Measurements from ENCODE around the gene FHIP2A.
"Not testable (repeated sequence)": the region's sequence is repeated elsewhere in the genome, so short reads cannot be mapped to it uniquely, and the experiment has no call there.

Gene FHIP2A

DNA sequence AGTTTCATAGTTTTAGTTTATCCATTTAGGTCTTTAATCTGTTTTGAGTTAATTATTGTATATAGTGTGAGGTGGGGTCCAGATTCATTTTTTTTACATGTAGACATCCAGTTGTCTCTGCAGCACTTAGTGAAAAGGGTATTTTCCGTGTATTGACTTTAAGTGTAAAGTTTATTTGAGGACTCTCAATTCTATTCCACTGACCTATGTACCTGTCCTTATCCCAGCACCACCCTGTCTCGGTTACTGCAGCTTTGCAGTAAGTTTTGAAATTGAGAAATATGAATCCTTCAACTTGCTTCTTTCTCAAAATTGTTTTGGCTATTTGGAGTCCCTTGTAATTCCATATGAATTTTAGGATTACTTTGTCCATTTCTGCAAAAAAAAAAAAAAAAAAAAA lies 29.8 kb downstream of the FHIP2A start:
- Histone ChIP-seq H3K4me3 (ENCODE audit: low read depth, low read length) (no peak overlapping the region), H3K4me1 (no peaks in the 10 kb centered on the region), H3K36me3 (peaks cover 37% of the 10 kb centered on the region), H3K27me3 (no peaks in the 10 kb centered on the region), H3K9me3 (no peaks in the 10 kb centered on the region)
- no peak for DNase-seq
- TF ChIP-seq, protein P1, sequence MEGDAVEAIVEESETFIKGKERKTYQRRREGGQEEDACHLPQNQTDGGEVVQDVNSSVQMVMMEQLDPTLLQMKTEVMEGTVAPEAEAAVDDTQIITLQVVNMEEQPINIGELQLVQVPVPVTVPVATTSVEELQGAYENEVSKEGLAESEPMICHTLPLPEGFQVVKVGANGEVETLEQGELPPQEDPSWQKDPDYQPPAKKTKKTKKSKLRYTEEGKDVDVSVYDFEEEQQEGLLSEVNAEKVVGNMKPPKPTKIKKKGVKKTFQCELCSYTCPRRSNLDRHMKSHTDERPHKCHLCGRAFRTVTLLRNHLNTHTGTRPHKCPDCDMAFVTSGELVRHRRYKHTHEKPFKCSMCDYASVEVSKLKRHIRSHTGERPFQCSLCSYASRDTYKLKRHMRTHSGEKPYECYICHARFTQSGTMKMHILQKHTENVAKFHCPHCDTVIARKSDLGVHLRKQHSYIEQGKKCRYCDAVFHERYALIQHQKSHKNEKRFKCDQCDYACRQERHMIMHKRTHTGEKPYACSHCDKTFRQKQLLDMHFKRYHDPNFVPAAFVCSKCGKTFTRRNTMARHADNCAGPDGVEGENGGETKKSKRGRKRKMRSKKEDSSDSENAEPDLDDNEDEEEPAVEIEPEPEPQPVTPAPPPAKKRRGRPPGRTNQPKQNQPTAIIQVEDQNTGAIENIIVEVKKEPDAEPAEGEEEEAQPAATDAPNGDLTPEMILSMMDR (IDR thresholded peaks at IDR 0.05; ENCODE audit: low read depth, low read length) = no peak

DNA sequence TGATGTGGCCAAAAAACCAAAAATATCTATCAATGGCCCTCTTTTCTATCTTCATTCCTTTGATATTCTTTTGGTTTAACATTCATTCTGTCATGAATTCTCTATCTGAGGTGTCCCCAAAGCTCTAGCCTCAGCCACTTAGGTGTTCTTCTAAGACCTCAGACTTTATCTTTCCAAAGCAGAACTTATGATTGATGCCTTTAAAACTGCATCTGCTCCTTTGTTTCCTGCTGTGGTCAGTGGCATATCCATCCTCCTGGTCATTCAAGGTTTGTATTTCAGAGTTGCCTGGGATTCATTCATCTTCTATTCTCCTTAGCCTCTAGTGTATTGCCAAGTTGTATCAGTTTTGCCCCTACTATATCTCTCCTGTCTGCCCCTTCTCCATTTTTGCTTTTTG lies 30.6 kb downstream of the FHIP2A start:
- no peaks in the 10 kb centered on the region for H3K27me3 ChIP-seq
- H3K4me1 ChIP-seq = no peaks in the 10 kb centered on the region
- H3K4me3 ChIP-seq (ENCODE audit: low read depth, low read length) = no peak overlapping the region
- TF ChIP-seq, protein P1 (IDR thresholded peaks at IDR 0.05; ENCODE audit: low read depth, low read length) = no peak
- peaks cover 40% of the 10 kb centered on the region for H3K36me3 ChIP-seq
- no peak for DNase-seq
- no peaks in the 10 kb centered on the region for H3K9me3 ChIP-seq

DNA sequence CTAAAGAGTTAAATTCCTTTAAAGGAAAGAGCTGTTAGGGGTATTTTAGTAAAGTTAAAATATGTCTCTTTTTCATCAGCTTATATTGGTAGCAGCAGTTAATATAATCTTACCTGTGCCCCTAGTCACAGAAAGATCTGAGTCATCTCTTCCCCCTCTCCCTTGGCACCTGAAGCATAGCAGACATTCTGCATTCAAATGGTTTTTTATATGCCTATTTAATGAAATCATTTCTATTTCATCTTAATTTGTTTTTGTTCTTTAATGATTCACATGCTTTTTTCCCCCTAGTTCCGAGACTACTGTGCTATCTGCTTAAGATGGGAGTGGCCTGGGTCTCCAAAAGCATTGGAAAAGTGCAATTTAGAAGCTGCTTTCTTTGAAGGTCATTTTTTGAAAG lies 33.3 kb downstream of the FHIP2A start:
- Histone ChIP-seq H3K4me1 (no peaks in the 10 kb centered on the region), H3K9me3 (no peaks in the 10 kb centered on the region), H3K27me3 (no peaks in the 10 kb centered on the region), H3K4me3 (ENCODE audit: low read depth, low read length) (no peak overlapping the region), H3K36me3 (peaks cover 26% of the 10 kb centered on the region)
- no peak for DNase-seq
- TF ChIP-seq, protein P1 (IDR thresholded peaks at IDR 0.05; ENCODE audit: low read depth, low read length) = no peak

DNA sequence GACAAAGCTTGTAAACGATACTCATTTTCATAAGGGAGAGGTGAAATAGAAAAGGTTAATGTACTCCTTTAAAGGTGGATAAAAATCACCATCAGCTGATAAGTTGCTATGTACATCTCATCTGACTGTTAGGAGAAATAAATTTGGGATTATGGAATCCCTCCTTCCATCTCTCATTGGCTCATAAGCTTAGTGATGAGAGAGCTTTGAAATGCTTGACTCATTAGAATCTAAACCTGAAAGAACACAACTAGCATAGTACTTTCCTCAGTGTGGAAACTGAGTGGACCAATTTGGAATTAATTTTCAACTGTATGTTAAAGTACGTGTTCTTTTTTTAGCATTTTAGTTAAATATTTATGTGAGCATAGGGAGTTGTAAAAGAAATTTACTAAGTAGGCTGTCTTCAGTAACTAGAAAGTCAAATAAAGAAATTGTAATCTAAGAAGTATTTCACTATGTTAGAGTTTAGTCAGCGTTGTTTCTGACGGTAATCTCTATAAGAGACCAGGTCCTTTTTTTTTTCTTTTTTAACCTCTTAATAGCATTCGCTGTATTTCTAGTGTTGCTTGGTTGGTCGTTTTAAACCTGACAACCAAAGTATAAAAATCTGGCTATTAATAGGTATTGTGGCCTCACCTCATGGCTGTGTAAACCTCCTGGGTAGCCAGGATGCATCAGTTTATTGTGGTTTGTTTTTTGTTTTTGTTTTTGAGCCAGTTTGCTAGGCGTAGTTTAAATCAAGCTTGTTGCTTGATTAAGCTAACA lies 34.4 kb downstream of the FHIP2A start:
- Histone ChIP-seq H3K4me3 (ENCODE audit: low read depth, low read length) (no peak overlapping the region), H3K4me1 (no peaks in the 10 kb centered on the region), H3K9me3 (no peaks in the 10 kb centered on the region), H3K36me3 (peaks cover 15% of the 10 kb centered on the region), H3K27me3 (no peaks in the 10 kb centered on the region)
- TF ChIP-seq, protein P1 (IDR thresholded peaks at IDR 0.05; ENCODE audit: low read depth, low read length) = no peak
- no peak for DNase-seq

DNA sequence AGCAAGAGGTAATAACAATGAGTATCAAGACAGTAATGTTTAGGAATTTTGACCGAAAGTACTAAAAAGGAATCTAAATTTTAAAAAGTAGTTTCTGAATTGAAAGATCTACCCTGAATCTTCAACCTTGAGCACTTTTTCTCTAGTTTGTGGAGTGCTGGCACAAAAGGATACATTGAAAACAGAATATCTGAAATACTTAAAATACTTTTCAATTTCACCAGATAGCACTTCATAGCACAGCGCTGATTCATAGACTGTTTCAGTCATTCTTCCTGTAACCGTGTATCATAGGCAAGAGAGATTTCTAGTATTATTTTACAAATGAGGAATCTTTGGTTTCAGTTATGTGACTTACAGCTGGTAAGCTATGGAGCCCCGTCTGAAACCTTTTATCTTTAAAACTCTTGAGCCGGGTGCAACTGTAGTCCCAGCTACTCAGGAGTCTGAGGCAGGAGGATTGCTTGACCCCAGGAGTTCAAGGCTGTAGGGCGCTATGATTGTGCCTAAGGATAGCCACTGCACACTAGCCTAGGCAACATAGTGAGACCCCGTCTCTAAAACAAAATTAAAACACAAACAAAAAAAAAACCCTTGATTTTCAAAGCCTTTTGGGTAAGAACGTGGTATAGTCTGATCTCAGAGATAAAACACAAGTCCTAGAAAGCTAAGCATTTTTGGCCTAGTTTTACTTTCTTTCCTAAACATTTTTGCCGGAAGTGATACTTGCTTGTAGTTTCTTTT lies 35.1 kb downstream of the FHIP2A start:
- H3K4me3 ChIP-seq (ENCODE audit: low read depth, low read length) = no peak overlapping the region
- TF ChIP-seq, protein P1 (IDR thresholded peaks at IDR 0.05; ENCODE audit: low read depth, low read length) = no peak

DNA sequence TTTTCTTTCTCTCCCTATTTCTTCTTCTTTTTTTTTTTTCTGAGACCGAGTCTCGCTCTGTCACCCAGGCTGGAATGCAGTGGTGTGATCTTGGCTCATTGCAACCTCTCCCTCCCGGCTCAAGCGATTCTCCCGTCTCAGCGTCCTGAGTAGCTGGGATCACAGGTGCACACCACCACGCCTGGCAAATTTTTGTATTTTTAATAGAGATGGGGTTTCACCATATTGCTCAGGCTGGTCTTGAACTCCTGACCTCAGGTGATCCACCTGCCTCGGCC lies 35.6 kb downstream of the FHIP2A start:
- peaks cover 22% of the 10 kb centered on the region for H3K36me3 ChIP-seq
- H3K4me3 ChIP-seq (ENCODE audit: low read depth, low read length); DNase-seq: not testable (repeated sequence)

More for the DNA sequence above, 35.1 kb downstream of the FHIP2A start:
- H3K9me3 ChIP-seq = no peaks in the 10 kb centered on the region
- no peaks in the 10 kb centered on the region for H3K27me3 ChIP-seq
- H3K36me3 ChIP-seq = peaks cover 21% of the 10 kb centered on the region
- no peak for DNase-seq
- H3K4me1 ChIP-seq = no peaks in the 10 kb centered on the region

More for the DNA sequence above, 35.6 kb downstream of the FHIP2A start:
- not testable (repeated sequence) for H3K4me1 ChIP-seq, H3K9me3 ChIP-seq, H3K27me3 ChIP-seq

Measured in BE2C (cell line).